Liver (tissue), 9 donors: Measurements from ENCODE around the gene FGG. TPM values are rescaled to one million over a fixed set of nuclear protein-coding genes. Genes with fewer than 3 reads are reported as not detected.
A peak's percentile ranks its signal among the peaks of the same experiment; 100 is the strongest.

ENCODE experiments used
- DNase-seq: peaks from one replicate; pipeline ENCODE4 v3.0.0-alpha.2; 2017; ENCODE audit warnings: low spot score
- H3K27ac ChIP-seq, 2 donors: one replicate each; pipeline ENCODE4 v1.7.0; 2013; ENCODE audit warnings: inconsistent platforms in 2 of 2, low read length in 2 of 2, control low read depth in 1 of 2, low read depth in 1 of 2, mild to moderate bottlenecking in 1 of 2
- H3K27me3 ChIP-seq, 4 donors: one replicate each; pipeline versions ENCODE4 v1.6.1 to v1.7.0; 2013; ENCODE audit warnings: low read length in 3 of 4, inconsistent platforms in 1 of 4, mild to moderate bottlenecking in 1 of 4, moderate library complexity in 1 of 4; ENCODE audit not compliant: control insufficient read depth in 4 of 4, insufficient read depth in 4 of 4
- H3K36me3 ChIP-seq, 4 donors: one replicate each; pipeline versions ENCODE4 v1.6.1 to v1.7.0; 2013; ENCODE audit warnings: low read length in 3 of 4, mild to moderate bottlenecking in 3 of 4, low read depth in 1 of 4, moderate library complexity in 1 of 4; ENCODE audit not compliant: control insufficient read depth in 4 of 4, insufficient read depth in 3 of 4
- H3K4me1 ChIP-seq, 4 donors: one replicate each; pipeline versions ENCODE4 v1.6.1 to v1.7.0; 2013; ENCODE audit warnings: low read length in 3 of 4, mild to moderate bottlenecking in 3 of 4, moderate library complexity in 1 of 4; ENCODE audit not compliant: control insufficient read depth in 4 of 4, insufficient read depth in 4 of 4
- H3K4me3 ChIP-seq, 3 donors: one replicate each; pipeline versions ENCODE4 v1.6.1 to v1.7.0; 2013; ENCODE audit warnings: low read length in 3 of 3, control low read depth in 1 of 3, low read depth in 1 of 3, mild to moderate bottlenecking in 1 of 3
- H3K9ac ChIP-seq, 2 donors: one replicate each; pipeline ENCODE4 v1.7.0; 2013; ENCODE audit warnings: low read length in 2 of 2, mild to moderate bottlenecking in 2 of 2, moderate library complexity in 2 of 2, control low read depth in 1 of 2, low read depth in 1 of 2
- H3K9me3 ChIP-seq, 4 donors: one replicate each; pipeline versions ENCODE4 v1.6.1 to v1.7.0; 2013; ENCODE audit warnings: low read length in 3 of 4; ENCODE audit not compliant: control insufficient read depth in 4 of 4
- ATF3 ChIP-seq: IDR thresholded peaks from 2 replicates; pipeline ENCODE4 v1.6.1; 2016; ENCODE audit warnings: antibody characterized with exemption
- CTCF ChIP-seq: fragments of 150-350 bp; IDR thresholded peaks from 2 replicates; pipeline ENCODE4 v1.5.1; 2017; ENCODE audit warnings: improper control_type of control experiment, low read depth, low read length; ENCODE audit not compliant: missing input control
- EGR1 ChIP-seq, 2 donors: IDR thresholded peaks; 2 replicates each; pipeline ENCODE4 v1.6.1; 2016 to 2018; ENCODE audit warnings: antibody characterized with exemption in 2 of 2, low read depth in 2 of 2
- GABPA ChIP-seq, 2 donors: IDR thresholded peaks in 1 of 2; conservative IDR thresholded peaks in 1 of 2; 2 replicates each; pipeline ENCODE4 v1.6.1; 2016; ENCODE audit warnings: antibody characterized with exemption in 2 of 2, mild to moderate bottlenecking in 1 of 2, moderate library complexity in 1 of 2
- HNF4A ChIP-seq, 2 donors: conservative IDR thresholded peaks; 2 replicates each; pipeline ENCODE4 v1.6.1; 2016; ENCODE audit warnings: antibody characterized with exemption in 2 of 2, mild to moderate bottlenecking in 2 of 2
- JUND ChIP-seq, 2 donors: IDR thresholded peaks; 2 replicates each; pipeline ENCODE4 v1.6.1; 2016; ENCODE audit warnings: antibody characterized with exemption in 2 of 2
- MAX ChIP-seq: IDR thresholded peaks from 2 replicates; pipeline ENCODE4 v1.6.1; 2016; ENCODE audit warnings: antibody characterized with exemption
- NR2F2 ChIP-seq: IDR thresholded peaks from 2 replicates; pipeline ENCODE4 v1.6.1; 2016; ENCODE audit warnings: antibody characterized with exemption
- RAD21 ChIP-seq, 2 donors: IDR thresholded peaks; 2 replicates each; pipeline ENCODE4 v1.6.1; 2016; ENCODE audit warnings: antibody characterized with exemption in 2 of 2, mild to moderate bottlenecking in 2 of 2
- REST ChIP-seq: IDR thresholded peaks from 2 replicates; pipeline ENCODE4 v1.6.1; 2016; ENCODE audit warnings: antibody characterized with exemption, mild to moderate bottlenecking
- RXRA ChIP-seq, 2 donors: IDR thresholded peaks; 2 replicates each; pipeline ENCODE4 v1.6.1; 2017 to 2018; ENCODE audit warnings: antibody characterized with exemption in 2 of 2, mild to moderate bottlenecking in 1 of 2
- SP1 ChIP-seq: IDR thresholded peaks from 2 replicates; pipeline ENCODE4 v1.6.1; 2018; ENCODE audit warnings: antibody characterized with exemption, mild to moderate bottlenecking
- TAF1 ChIP-seq: conservative IDR thresholded peaks from 2 replicates; pipeline ENCODE4 v1.6.1; 2016; ENCODE audit warnings: antibody characterized with exemption, mild to moderate bottlenecking
- YY1 ChIP-seq: IDR thresholded peaks from 2 replicates; pipeline ENCODE4 v1.6.1; 2016; ENCODE audit warnings: antibody characterized with exemption, mild to moderate bottlenecking
- ZBTB33 ChIP-seq: IDR thresholded peaks from 2 replicates; pipeline ENCODE4 v1.6.1; 2016; ENCODE audit warnings: antibody characterized with exemption
- WGBS: extraction: QIAGEN DNeasy Blood & Tissue Kit; methylation state at CpG from one replicate; pipeline ENCODE4 v1.1.7; 2013; 5-methylcytosine and 5-hydroxymethylcytosine counted together
- polyA plus RNA-seq, 2 donors: library from polyadenylated mRNA; stranded (reverse) in 1 of 2; unstranded in 1 of 2; fragments of 200-250 nt in 1 of 2; fragments of >200 nt in 1 of 2; fragmentation: Nextera tagmentation in 1 of 2; extraction: Ambion mirVana in 1 of 2; gene quantifications; one replicate each; pipeline versions ENCODE4 v1.2.1 to v1.2.3, GENCODE V29; 2013 to 2015
- total RNA-seq, 2 donors: library from RNA; depleted of rRNA; stranded (reverse); fragments of >200 nt; gene quantifications; one replicate each; pipeline ENCODE4 v1.2.3, GENCODE V29; 2014
- donor health status: healthy.
- donor health status: healthy.
- donor health status: healthy.
- donor health status: healthy.
- donor health status: healthy.

Gene FGG
- total and polyA plus RNA-seq, 4 donors, result 7,404 to 20,700 (median 15,071) TPM

GRCh38 chr4:154585369-154586018 lies 27.0 kb downstream of the FGG start:
- H3K9ac ChIP-seq, result peak overlapping the region in 1 of 2 donors; percentile 97
- peak overlapping the region in 2 of 3 donors; percentile 39 to 94 for H3K4me3 ChIP-seq
- WGBS, result 44% methylated on average over 10 of the region's 10 CpGs
- no peaks in the 10 kb centered on the region for H3K27me3 ChIP-seq
- TF ChIP-seq GABPA (IDR thresholded peaks at IDR 0.05 in 1 of 2, conservative IDR thresholded peaks at IDR 0.05 in 1 of 2), result no peak
- peak; percentile 6 for TF ChIP-seq SP1
- TF ChIP-seq JUND (IDR thresholded peaks at IDR 0.05), result peak in 1 of 2 donors; percentile 41
- no peak for TF ChIP-seq REST
- TF ChIP-seq ZBTB33, result no peak
- no peak for TF ChIP-seq RAD21 (IDR thresholded peaks at IDR 0.05)
- no peak for TF ChIP-seq RXRA (IDR thresholded peaks at IDR 0.05)
- TF ChIP-seq HNF4A (conservative IDR thresholded peaks at IDR 0.05), result no peak
- peak; percentile 56 for TF ChIP-seq YY1
- TF ChIP-seq MAX, result no peak
- peak in 1 of 2 donors; percentile 15 for TF ChIP-seq EGR1 (IDR thresholded peaks at IDR 0.05; ENCODE audit: low read depth in 2 of 2)
- no peak for TF ChIP-seq CTCF
- no peak for TF ChIP-seq ATF3
- no peak for DNase-seq
- H3K4me1 ChIP-seq, result peaks cover 0 to 14% (median 0%) of the 10 kb centered on the region in 4 donors
- peaks cover 2 to 35% (median 29%) of the 10 kb centered on the region in 4 donors for H3K36me3 ChIP-seq
- H3K27ac ChIP-seq, result peak overlapping the region; percentile 14 to 33
- no peaks in the 10 kb centered on the region for H3K9me3 ChIP-seq

GRCh38 chr4:154584259-154584658 lies 28.2 kb downstream of the FGG start:
- no peaks in the 10 kb centered on the region for H3K9me3 ChIP-seq
- 37% methylated on average over 5 of the region's 5 CpGs for WGBS

More at GRCh38 chr4:154584259-154584658, 28.2 kb downstream of the FGG start:
- Histone ChIP-seq H3K36me3 (peaks cover 2 to 28% (median 19%) of the 10 kb centered on the region in 4 donors), H3K4me3 (peak overlapping the region in 1 of 3 donors; percentile 94), H3K27ac (no peak overlapping the region), H3K9ac (no peak overlapping the region), H3K4me1 (peaks cover 0 to 13% (median 1%) of the 10 kb centered on the region in 4 donors), H3K27me3 (no peaks in the 10 kb centered on the region)
- DNase-seq, result no peak
- no peak for TF ChIP-seq NR2F2
- peak in 1 of 2 donors; percentile 58 for TF ChIP-seq HNF4A (conservative IDR thresholded peaks at IDR 0.05)
- TF ChIP-seq CTCF, result no peak
- peak; percentile 81 for TF ChIP-seq REST
- no peak for TF ChIP-seq YY1
- peak; percentile 23 for TF ChIP-seq ATF3
- no peak for TF ChIP-seq TAF1
- TF ChIP-seq JUND (IDR thresholded peaks at IDR 0.05), result peak in 1 of 2 donors; percentile 45
- TF ChIP-seq EGR1 (IDR thresholded peaks at IDR 0.05; ENCODE audit: low read depth in 2 of 2), result no peak
- peak; percentile 18 to 37 for TF ChIP-seq RXRA (IDR thresholded peaks at IDR 0.05)
